Small intestine (tissue), 7 donors: Measurements from ENCODE around the gene TIFAB. TPM values are rescaled to one million over a fixed set of nuclear protein-coding genes. Genes with fewer than 3 reads are reported as not detected.

Experiments
- DNase-seq, 2 donors: peaks; one replicate each; pipeline versions ENCODE4 v3.0.0 to v3.0.0-alpha.2; 2013
- FAIRE-seq: peaks from 2 replicates; lab custom pipeline; 2012; peaks lifted over from hg19 to GRCh38; lab: Jason Lieb, UNC
- H3K27ac ChIP-seq, 3 donors: one replicate each; pipeline ENCODE4 v1.5.1; 2013; ENCODE audit warnings: low read length in 2 of 3, mild to moderate bottlenecking in 2 of 3, control low read depth in 1 of 3, inconsistent platforms in 1 of 3, low read depth in 1 of 3, moderate library complexity in 1 of 3
- H3K27me3 ChIP-seq, 3 donors: one replicate each; pipeline ENCODE4 v1.6.1; 2013; ENCODE audit warnings: low read length in 3 of 3, inconsistent platforms in 1 of 3; ENCODE audit not compliant: control insufficient read depth in 3 of 3, insufficient read depth in 3 of 3
- H3K36me3 ChIP-seq, 3 donors: one replicate each; pipeline ENCODE4 v1.6.1; 2013; ENCODE audit warnings: low read length in 3 of 3, inconsistent platforms in 1 of 3, low read depth in 1 of 3, mild to moderate bottlenecking in 1 of 3, moderate library complexity in 1 of 3; ENCODE audit not compliant: control insufficient read depth in 3 of 3, insufficient read depth in 2 of 3
- H3K4me1 ChIP-seq, 3 donors: one replicate each; pipeline ENCODE4 v1.6.1; 2013; ENCODE audit warnings: low read length in 2 of 3, inconsistent platforms in 1 of 3, low read depth in 1 of 3, mild to moderate bottlenecking in 1 of 3, moderate library complexity in 1 of 3; ENCODE audit not compliant: control insufficient read depth in 3 of 3, insufficient read depth in 2 of 3
- H3K4me3 ChIP-seq, 3 donors: one replicate each; pipeline ENCODE4 v1.5.1; 2013; ENCODE audit warnings: low read length in 3 of 3, control low read depth in 1 of 3, inconsistent platforms in 1 of 3, low read depth in 1 of 3, mild to moderate bottlenecking in 1 of 3, moderate library complexity in 1 of 3
- H3K9me3 ChIP-seq, 2 donors: one replicate each; pipeline ENCODE4 v1.6.1; 2013; ENCODE audit warnings: low read depth in 1 of 2, low read length in 1 of 2; ENCODE audit not compliant: control insufficient read depth in 2 of 2, insufficient read depth in 1 of 2
- WGBS, 3 donors: extraction: QIAGEN DNeasy Blood & Tissue Kit; methylation state at CpG; one replicate each; pipeline ENCODE4 v1.1.7; 2013; 5-methylcytosine and 5-hydroxymethylcytosine counted together
- polyA plus RNA-seq, 4 donors: library from polyadenylated mRNA; stranded (reverse) in 3 of 4; unstranded in 1 of 4; fragments of 200-250 nt in 3 of 4; fragments of 120-200 nt in 1 of 4; gene quantifications; one replicate each; pipeline versions ENCODE4 v1.2.1 to v1.2.3, GENCODE V29; 2013
- donor health status: healthy with polysubstance abuse.
- donor health status: control.
- donor health status: control.
- donor health status: Bipolar disorder and iron deficiency.
- donor health status: healthy.

TIFAB gene
- polyA plus RNA-seq, 4 donors: 0.07 to 1.4 (median 0.27) TPM; not detected in 1

- Histone ChIP-seq H3K27ac (no peak overlapping the region), H3K9me3 (no peaks in the 10 kb centered on the region), H3K4me1 (no peaks in the 10 kb centered on the region), H3K4me3 (no peak overlapping the region), H3K36me3 (no peaks in the 10 kb centered on the region), H3K27me3 (peaks cover 0 to 64% (median 8%) of the 10 kb centered on the region in 3 donors)
- FAIRE-seq (no peak), DNase-seq (no peak)
- WGBS, 3 donors: 87 to 89% (median 88%) methylated on average over 15 of the region's 15 CpGs
Measured at GRCh38 chr5:135467051-135467625, 15.0 kb upstream of the TIFAB start.

GRCh38 chr5:135466178-135467050 lies 14.3 kb upstream of the TIFAB start:
- no peak overlapping the region for H3K4me3 ChIP-seq

GRCh38 chr5:135465391-135466122 lies 13.4 kb upstream of the TIFAB start:
- FAIRE-seq: no peak
- 63 to 68% (median 66%) methylated on average over 12 of the region's 12 CpGs for WGBS, 3 donors
- H3K4me1 ChIP-seq: no peaks in the 10 kb centered on the region
- H3K27ac ChIP-seq: no peak overlapping the region
- H3K36me3 ChIP-seq: no peaks in the 10 kb centered on the region
- no peak for DNase-seq
- no peaks in the 10 kb centered on the region for H3K9me3 ChIP-seq
- no peak overlapping the region for H3K4me3 ChIP-seq
- H3K27me3 ChIP-seq: peaks cover 0 to 62% (median 8%) of the 10 kb centered on the region in 3 donors

More at GRCh38 chr5:135466178-135467050, 14.3 kb upstream of the TIFAB start:
- 15 to 31% (median 28%) methylated on average over 43 of the region's 43 CpGs for WGBS, 3 donors
- H3K9me3 ChIP-seq: no peaks in the 10 kb centered on the region
- FAIRE-seq: no peak
- no peak overlapping the region for H3K27ac ChIP-seq
- H3K27me3 ChIP-seq: peaks cover 0 to 61% (median 8%) of the 10 kb centered on the region in 3 donors
- H3K4me1 ChIP-seq: no peaks in the 10 kb centered on the region
- H3K36me3 ChIP-seq: no peaks in the 10 kb centered on the region
- peak; percentile 66 to 79 for DNase-seq

GRCh38 chr5:135462304-135462703 lies 10.2 kb upstream of the TIFAB start:
- Histone ChIP-seq H3K27ac (no peak overlapping the region), H3K4me3 (no peak overlapping the region), H3K4me1 (peaks cover 0 to 3% (median 0%) of the 10 kb centered on the region in 3 donors), H3K36me3 (no peaks in the 10 kb centered on the region), H3K27me3 (peaks cover 0 to 52% (median 3%) of the 10 kb centered on the region in 3 donors), H3K9me3 (no peaks in the 10 kb centered on the region)
- DNase-seq (peak; percentile 48 to 68), FAIRE-seq (no peak)
- 11 to 17% (median 13%) methylated on average over 6 of the region's 6 CpGs for WGBS, 3 donors

- H3K4me3 ChIP-seq: no peak overlapping the region
- H3K4me1 ChIP-seq: peaks cover 0 to 3% (median 0%) of the 10 kb centered on the region in 3 donors
- FAIRE-seq (no peak), DNase-seq (no peak)
- no peaks in the 10 kb centered on the region for H3K36me3 ChIP-seq
- H3K27ac ChIP-seq: no peak overlapping the region
- no peaks in the 10 kb centered on the region for H3K9me3 ChIP-seq
- H3K27me3 ChIP-seq: peaks cover 0 to 46% (median 3%) of the 10 kb centered on the region in 3 donors
- WGBS, 3 donors: 84 to 87% (median 85%) methylated on average over 7 of the region's 7 CpGs
Measured at GRCh38 chr5:135461481-135462151, 9.5 kb upstream of the TIFAB start.

- Histone ChIP-seq H3K9me3 (no peaks in the 10 kb centered on the region), H3K4me1 (peaks cover 0 to 3% (median 0%) of the 10 kb centered on the region in 3 donors), H3K4me3 (no peak overlapping the region), H3K27me3 (peaks cover 0 to 34% (median 2%) of the 10 kb centered on the region in 3 donors), H3K27ac (no peak overlapping the region), H3K36me3 (no peaks in the 10 kb centered on the region)
- 78 to 87% (median 81%) methylated on average over 11 of the region's 11 CpGs for WGBS, 3 donors
- FAIRE-seq (no peak), DNase-seq (no peak)
Measured at GRCh38 chr5:135460246-135461033, 8.3 kb upstream of the TIFAB start.

- peaks cover 0 to 3% (median 0%) of the 10 kb centered on the region in 3 donors for H3K4me1 ChIP-seq
- no peak overlapping the region for H3K27ac ChIP-seq
- no peak overlapping the region for H3K4me3 ChIP-seq
- DNase-seq (peak in 1 of 2 donors; percentile 85), FAIRE-seq (no peak)
- H3K36me3 ChIP-seq: no peaks in the 10 kb centered on the region
- peaks cover 0 to 19% (median 0%) of the 10 kb centered on the region in 3 donors for H3K27me3 ChIP-seq
- WGBS, 3 donors: 10 to 42% (median 24%) methylated on average over 5 of the region's 5 CpGs
- H3K9me3 ChIP-seq: no peaks in the 10 kb centered on the region
Measured at GRCh38 chr5:135458921-135459331, 6.8 kb upstream of the TIFAB start.
